ENCODE results near the gene KRT17. TPM values are rescaled to one million over a fixed set of nuclear protein-coding genes. Genes with fewer than 3 reads are reported as not detected.

KRT17 gene
- total and polyA plus RNA-seq, 2 experiments from 2014 or later = 59.5 to 118 TPM

DNA sequence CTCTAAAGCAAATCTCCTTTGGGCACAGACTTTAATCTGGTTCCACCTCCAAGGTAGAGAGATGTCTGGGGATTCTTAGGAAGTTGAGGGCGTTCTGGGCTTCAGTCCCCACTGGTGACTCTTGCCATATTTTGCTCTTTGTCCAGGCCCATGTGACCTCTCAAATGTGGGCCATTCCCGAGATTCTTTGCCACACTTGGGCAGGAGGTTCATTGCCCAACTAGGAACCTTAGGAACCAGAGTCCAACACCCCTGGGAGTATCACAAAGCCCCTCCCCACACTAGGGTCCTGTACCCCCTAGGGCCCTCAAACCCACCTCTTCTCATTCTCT, 44.2 kb downstream of the KRT17 start:
- TF ChIP-seq, protein P1, sequence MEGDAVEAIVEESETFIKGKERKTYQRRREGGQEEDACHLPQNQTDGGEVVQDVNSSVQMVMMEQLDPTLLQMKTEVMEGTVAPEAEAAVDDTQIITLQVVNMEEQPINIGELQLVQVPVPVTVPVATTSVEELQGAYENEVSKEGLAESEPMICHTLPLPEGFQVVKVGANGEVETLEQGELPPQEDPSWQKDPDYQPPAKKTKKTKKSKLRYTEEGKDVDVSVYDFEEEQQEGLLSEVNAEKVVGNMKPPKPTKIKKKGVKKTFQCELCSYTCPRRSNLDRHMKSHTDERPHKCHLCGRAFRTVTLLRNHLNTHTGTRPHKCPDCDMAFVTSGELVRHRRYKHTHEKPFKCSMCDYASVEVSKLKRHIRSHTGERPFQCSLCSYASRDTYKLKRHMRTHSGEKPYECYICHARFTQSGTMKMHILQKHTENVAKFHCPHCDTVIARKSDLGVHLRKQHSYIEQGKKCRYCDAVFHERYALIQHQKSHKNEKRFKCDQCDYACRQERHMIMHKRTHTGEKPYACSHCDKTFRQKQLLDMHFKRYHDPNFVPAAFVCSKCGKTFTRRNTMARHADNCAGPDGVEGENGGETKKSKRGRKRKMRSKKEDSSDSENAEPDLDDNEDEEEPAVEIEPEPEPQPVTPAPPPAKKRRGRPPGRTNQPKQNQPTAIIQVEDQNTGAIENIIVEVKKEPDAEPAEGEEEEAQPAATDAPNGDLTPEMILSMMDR (IDR thresholded peaks at IDR 0.05; ENCODE audit: poor library complexity) = no peak
- no peak for TF ChIP-seq EZH2phosphoT487 (IDR thresholded peaks at IDR 0.05; ENCODE audit: low read depth, severe bottlenecking, unreplicated experiment)
- no peak for TF ChIP-seq EZH2 (IDR thresholded peaks at IDR 0.05; ENCODE audit: borderline replicate concordance)
- no peak overlapping the region for H3K4me3 ChIP-seq
- H4K20me1 ChIP-seq (ENCODE audit: insufficient read depth, poor library complexity, severe bottlenecking) = no peaks in the 10 kb centered on the region
- no peaks in the 10 kb centered on the region for H3K79me2 ChIP-seq
- H3K27ac ChIP-seq = no peak overlapping the region
- H3K27me3 ChIP-seq = no peaks in the 10 kb centered on the region
- 92% methylated on average over 2 of the region's 2 CpGs for WGBS (ENCODE audit: low lambda C conversion rate, missing lambda C conversion rate)
- no peaks in the 10 kb centered on the region for H3K4me1 ChIP-seq (ENCODE audit: insufficient read depth)
- no peak overlapping the region for H2AFZ ChIP-seq
- no peak for DNase-seq (ENCODE audit: low spot score)
- no peaks in the 10 kb centered on the region for H3K36me3 ChIP-seq (replicated peaks; ENCODE audit: insufficient read depth, low read depth)
- H3K4me2 ChIP-seq = no peak overlapping the region
- no peaks in the 10 kb centered on the region for H3K9me3 ChIP-seq (ENCODE audit: low read depth)
- H3K9me2 ChIP-seq (replicated peaks; ENCODE audit: insufficient read depth) = no peaks in the 10 kb centered on the region

DNA sequence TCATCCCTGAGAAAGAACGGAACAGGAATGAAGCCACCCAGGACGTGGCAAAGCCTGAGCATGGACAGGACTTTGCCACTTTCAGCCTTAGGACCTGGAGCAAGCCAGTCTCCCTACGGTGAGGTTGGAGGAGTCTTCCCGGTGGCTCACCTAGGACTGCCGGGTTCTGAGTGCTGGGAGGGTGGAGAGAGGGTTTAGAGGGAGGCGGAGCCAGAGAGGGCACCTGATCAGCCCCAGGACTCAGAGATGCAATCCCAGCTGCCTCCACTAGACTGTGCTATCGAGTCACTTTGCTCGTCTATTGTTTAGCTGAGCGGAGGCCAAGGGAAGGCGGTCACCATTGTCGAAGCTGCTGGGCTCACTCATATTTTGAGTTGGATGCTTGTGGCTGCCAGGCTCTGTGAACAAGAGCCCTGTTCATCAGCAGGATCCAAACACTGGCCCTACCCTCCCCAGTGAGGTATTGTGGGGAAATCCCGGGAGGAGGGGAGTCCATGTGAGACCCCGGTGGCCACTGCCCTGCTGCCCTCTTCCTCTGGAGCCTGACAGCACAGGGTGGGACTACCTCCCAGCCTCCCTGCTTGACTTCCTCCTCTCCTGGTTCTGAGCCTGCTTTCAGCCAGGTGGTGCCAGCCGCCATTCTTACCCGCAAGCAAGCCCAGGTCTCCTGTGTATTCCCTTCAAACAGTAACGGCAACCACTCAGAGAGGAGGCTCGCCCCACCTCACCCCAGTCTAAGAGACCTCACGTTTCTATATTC, 44.7 kb downstream of the KRT17 start:
- H4K20me1 ChIP-seq (ENCODE audit: insufficient read depth, poor library complexity, severe bottlenecking) = no peaks in the 10 kb centered on the region
- no peaks in the 10 kb centered on the region for H3K36me3 ChIP-seq (replicated peaks; ENCODE audit: insufficient read depth, low read depth)
- H3K4me1 ChIP-seq (ENCODE audit: insufficient read depth) = no peaks in the 10 kb centered on the region
- no peak overlapping the region for H3K4me3 ChIP-seq
- no peak overlapping the region for H3K27ac ChIP-seq
- H3K9me3 ChIP-seq (ENCODE audit: low read depth) = no peaks in the 10 kb centered on the region
- peak; percentile 91 for DNase-seq (ENCODE audit: low spot score)
- 51% methylated on average over 18 of the region's 18 CpGs for WGBS (ENCODE audit: low lambda C conversion rate, missing lambda C conversion rate)
- TF ChIP-seq EZH2phosphoT487 (IDR thresholded peaks at IDR 0.05; ENCODE audit: low read depth, severe bottlenecking, unreplicated experiment) (no peak), EZH2 (IDR thresholded peaks at IDR 0.05; ENCODE audit: borderline replicate concordance) (no peak)
- TF ChIP-seq, protein P1 (IDR thresholded peaks at IDR 0.05; ENCODE audit: poor library complexity) = peak; percentile 63
- H3K27me3 ChIP-seq = no peaks in the 10 kb centered on the region
- H3K79me2 ChIP-seq = no peaks in the 10 kb centered on the region
- no peaks in the 10 kb centered on the region for H3K9me2 ChIP-seq (replicated peaks; ENCODE audit: insufficient read depth)
- H3K4me2 ChIP-seq = peak overlapping the region; percentile 62
- no peak overlapping the region for H2AFZ ChIP-seq

DNA sequence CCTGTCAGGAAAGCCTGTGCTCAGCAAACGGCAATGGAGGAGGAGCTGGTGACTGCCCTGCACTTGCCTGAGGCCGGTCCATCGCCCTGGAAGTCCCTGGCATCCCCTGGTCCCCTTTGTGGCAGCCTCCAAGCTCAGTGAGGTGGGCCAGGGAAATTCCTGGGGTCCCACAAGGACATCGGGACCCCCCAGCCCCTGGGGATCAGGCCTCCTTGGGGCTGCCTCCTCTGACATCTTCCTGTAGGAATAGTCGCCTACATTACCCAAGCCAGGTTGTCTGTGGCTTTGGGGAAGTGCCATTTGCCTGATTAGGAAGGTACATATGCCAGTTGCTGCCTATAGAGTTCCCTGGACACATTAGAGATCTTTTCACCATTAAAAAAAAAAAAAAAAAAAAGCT, 45.4 kb downstream of the KRT17 start:
- TF ChIP-seq EZH2phosphoT487 (IDR thresholded peaks at IDR 0.05; ENCODE audit: low read depth, severe bottlenecking, unreplicated experiment) (no peak), EZH2 (IDR thresholded peaks at IDR 0.05; ENCODE audit: borderline replicate concordance) (no peak)
- TF ChIP-seq, protein P1 (IDR thresholded peaks at IDR 0.05; ENCODE audit: poor library complexity) = no peak
- 84% methylated on average over 5 of the region's 5 CpGs for WGBS (ENCODE audit: low lambda C conversion rate, missing lambda C conversion rate)

More for the DNA sequence above, 45.4 kb downstream of the KRT17 start:
- no peaks in the 10 kb centered on the region for H3K4me1 ChIP-seq (ENCODE audit: insufficient read depth)
- no peaks in the 10 kb centered on the region for H3K9me2 ChIP-seq (replicated peaks; ENCODE audit: insufficient read depth)
- H3K79me2 ChIP-seq = no peaks in the 10 kb centered on the region
- DNase-seq (ENCODE audit: low spot score) = no peak
- no peaks in the 10 kb centered on the region for H4K20me1 ChIP-seq (ENCODE audit: insufficient read depth, poor library complexity, severe bottlenecking)
- H2AFZ ChIP-seq = no peak overlapping the region
- no peak overlapping the region for H3K4me3 ChIP-seq
- H3K27me3 ChIP-seq = no peaks in the 10 kb centered on the region
- peak overlapping the region; percentile 62 for H3K4me2 ChIP-seq
- H3K36me3 ChIP-seq (replicated peaks; ENCODE audit: insufficient read depth, low read depth) = no peaks in the 10 kb centered on the region
- no peak overlapping the region for H3K27ac ChIP-seq
- no peaks in the 10 kb centered on the region for H3K9me3 ChIP-seq (ENCODE audit: low read depth)

All from hepatocyte (in vitro differentiated cells).